Endometrial microvascular endothelial cells (primary cell): ENCODE measurements around the gene CFAP99. TPM values are rescaled to one million over a fixed set of nuclear protein-coding genes. Genes with fewer than 3 reads are reported as not detected.

Experiments
- in situ Hi-C: cut with HindIII; loops from 2 replicates; pipeline ENCODE4 v1.10.0; 2017; ENCODE audit warnings: low sequenced_read_pairs, low pct_unique_long_range_greater_than_20kb; ENCODE audit errors: inconsistent ontology term
- total RNA-seq: library from RNA; depleted of rRNA; stranded (reverse); fragments of >200 nt; gene quantifications from one replicate; pipeline ENCODE4 v1.2.3, GENCODE V29; 2015; ENCODE audit errors: inconsistent ontology term

Gene CFAP99
- total RNA-seq, 1 donor from 2014 or later: not detected

GRCh38 chr4:2389691-2390090 lies 29.1 kb upstream of the CFAP99 start:
- in situ Hi-C loops: no loop called here

GRCh38 chr4:2390146-2390545 lies 28.6 kb upstream of the CFAP99 start:
- in situ Hi-C loops: no loop called here

- in situ Hi-C loops: no loop called here
These were observed 27.9 kb upstream of the CFAP99 start for GRCh38 chr4:2390784-2391421.

GRCh38 chr4:2393353-2394270 lies 25.1 kb upstream of the CFAP99 start:
- in situ Hi-C loops: no loop called here

- in situ Hi-C loops: no loop called here
These were observed 24.2 kb upstream of the CFAP99 start for GRCh38 chr4:2394528-2394927.

GRCh38 chr4:2395038-2395437 lies 23.7 kb upstream of the CFAP99 start:
- in situ Hi-C loops: no loop called here

GRCh38 chr4:2395584-2395983 lies 23.2 kb upstream of the CFAP99 start:
- in situ Hi-C loops: no loop called here

GRCh38 chr4:2396781-2397368 lies 21.9 kb upstream of the CFAP99 start:
- in situ Hi-C loops: no loop called here

- in situ Hi-C loops: no loop called here
These were observed 21.0 kb upstream of the CFAP99 start for GRCh38 chr4:2397596-2398379.

GRCh38 chr4:2399216-2399615 lies 19.5 kb upstream of the CFAP99 start:
- in situ Hi-C loops: no loop called here

- in situ Hi-C loops: no loop called here
These were observed 19.0 kb upstream of the CFAP99 start for GRCh38 chr4:2399631-2400190.

GRCh38 chr4:2400841-2401609 lies 17.7 kb upstream of the CFAP99 start:
- in situ Hi-C loops: no loop called here

- in situ Hi-C loops: no loop called here
These were observed 17.2 kb upstream of the CFAP99 start for GRCh38 chr4:2401610-2401983.

- in situ Hi-C loops: no loop called here
These were observed 16.5 kb upstream of the CFAP99 start for GRCh38 chr4:2402048-2402842.

- in situ Hi-C loops: no loop called here
These were observed 15.8 kb upstream of the CFAP99 start for GRCh38 chr4:2402941-2403340.

- in situ Hi-C loops: no loop called here
These were observed 12.3 kb upstream of the CFAP99 start for GRCh38 chr4:2406406-2406805.

GRCh38 chr4:2406920-2407319 lies 11.8 kb upstream of the CFAP99 start:
- in situ Hi-C loops: no loop called here

GRCh38 chr4:2407991-2408342 lies 10.8 kb upstream of the CFAP99 start:
- in situ Hi-C loops: no loop called here
